Right lobe of liver (tissue), 6 donors: Measurements from ENCODE around the gene RERE. TPM values are rescaled to one million over a fixed set of nuclear protein-coding genes. Genes with fewer than 3 reads are reported as not detected.

ENCODE experiments used
- ATAC-seq, 4 donors: fragments of 200-7000 bp; cut with Tn5 transposase; one replicate each; pipeline ENCODE4 v1.9.1; 2020; ENCODE audit warnings: mild to moderate bottlenecking in 4 of 4, moderate library complexity in 4 of 4
- DNase-seq, 3 donors: peaks; one replicate each; pipeline ENCODE4 v3.0.0-alpha.2; 2020
- H3K27ac ChIP-seq, 3 donors: fragments of 200-600 bp; one replicate each; pipeline ENCODE4 v1.8.0; 2022
- H3K27me3 ChIP-seq, 2 donors: fragments of 200-600 bp; one replicate each; pipeline ENCODE4 v1.8.0; 2022
- H3K36me3 ChIP-seq, 4 donors: fragments of 200-600 bp; sonication (generic) in 1 of 4; one replicate each; pipeline versions ENCODE4 v1.5.1 to v1.8.0; 2017 to 2022; ENCODE audit warnings: control low read depth in 1 of 4
- H3K4me1 ChIP-seq, 4 donors: fragments of 200-600 bp; sonication (generic) in 1 of 4; one replicate each; pipeline versions ENCODE4 v1.5.1 to v1.8.0; 2017 to 2022; ENCODE audit warnings: control low read depth in 1 of 4
- H3K4me3 ChIP-seq, 3 donors: fragments of 200-600 bp; one replicate each; pipeline ENCODE4 v1.8.0; 2022
- H3K9me3 ChIP-seq, 4 donors: fragments of 200-600 bp; sonication (generic) in 1 of 4; one replicate each; pipeline versions ENCODE4 v1.5.1 to v1.8.0; 2017 to 2022; ENCODE audit warnings: control low read depth in 1 of 4
- POLR2A ChIP-seq: fragments of 450-650 bp; IDR thresholded peaks from one replicate; pipeline ENCODE4 v1.6.1; 2017; ENCODE audit warnings: antibody characterized with exemption, mild to moderate bottlenecking
- WGBS: methylation state at CpG from one replicate; pipeline ENCODE4 v1.1.6; 2018; ENCODE audit warnings: low coverage, low lambda C conversion rate; ENCODE audit not compliant: insufficient coverage; ENCODE audit errors: missing lambda C conversion rate; 5-methylcytosine and 5-hydroxymethylcytosine counted together
- intact Hi-C, 2 donors: fragments of 100-400 bp; cut with DNase I; formaldehyde crosslinking; loops; one replicate each; pipeline versions ENCODE4 v1.11.2 to v1.14.1; 2022
- total RNA-seq, 6 experiments: library from RNA; depleted of rRNA in 2 of 6; stranded (reverse); fragments of >200 nt in 2 of 6; fragmentation: NEBNext Ultra II Directional in 3 of 6; extraction: Animal tissue kit (Norgen Biotek cat#: 25700) in 3 of 6; gene quantifications; one replicate each; pipeline versions ENCODE4 v1.1.0 to v1.2.4, GENCODE V29; 2016 to 2023
- TF ChIP-seq, protein P1 (sequence below), 4 donors: fragments of 200-600 bp in 3 of 4; fragments of 450-650 bp in 1 of 4; IDR thresholded peaks; one replicate each; pipeline versions ENCODE4 v1.5.1 to v1.8.0; 2016 to 2022; ENCODE audit warnings: antibody characterized with exemption in 4 of 4, mild to moderate bottlenecking in 2 of 4
- donor health status: DM: no; HTN: yes; CAD: no.
- donor health status: DM: no; HTN: no; CAD: no.
- donor health status: DM: no; HTN: no; CAD: no.
- donor health status: DM: no; HTN: yes; CAD: no.
- donor health status: DM: no; HTN: yes; CAD: no.

RERE gene
- total RNA-seq, 6 experiments from 2014 or later, result 17.5 to 38.4 (median 25.0) TPM

DNA sequence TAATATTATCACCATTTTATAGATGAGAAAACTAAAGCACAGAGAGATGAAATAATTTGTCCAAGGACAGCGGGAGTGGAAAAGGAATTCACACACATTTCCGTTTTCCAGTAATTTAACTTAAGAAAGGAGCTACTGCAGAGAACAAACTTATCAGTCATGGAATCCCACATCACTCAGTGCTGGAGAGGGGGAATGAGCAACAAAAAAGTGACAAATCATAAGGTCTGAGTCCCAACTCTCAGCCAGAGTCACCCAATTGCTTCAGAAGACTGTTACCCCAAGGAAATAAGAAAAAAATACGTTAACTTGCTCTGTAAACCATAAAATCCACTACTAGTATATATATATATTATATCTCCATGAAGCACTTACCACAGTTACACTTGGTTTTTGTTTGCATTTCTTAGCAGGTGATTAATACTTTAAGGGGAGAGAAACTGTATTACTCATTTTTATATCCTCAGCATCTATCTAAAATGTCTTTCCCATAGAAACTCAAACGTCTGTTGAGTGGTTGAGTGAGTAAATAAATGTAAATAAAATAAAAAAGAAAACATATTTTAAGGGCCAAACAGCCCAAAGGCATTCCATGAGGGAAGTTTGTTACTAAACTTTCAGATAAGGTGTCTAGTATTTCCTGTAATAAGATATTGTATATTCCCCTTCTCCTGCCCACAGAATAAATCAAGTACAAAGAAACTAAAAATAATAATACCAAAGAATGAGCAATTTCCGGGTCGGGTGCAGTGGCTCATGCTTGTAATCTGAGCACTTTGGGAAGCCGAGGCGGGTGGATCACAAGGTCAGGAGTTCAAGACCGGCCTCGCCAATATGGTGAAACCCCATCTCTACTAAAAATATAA is 422.8 kb downstream of the RERE start:
- H3K27ac ChIP-seq, result no peak overlapping the region
- H3K4me1 ChIP-seq, result peaks cover 0 to 10% (median 6%) of the 10 kb centered on the region in 4 donors

DNA sequence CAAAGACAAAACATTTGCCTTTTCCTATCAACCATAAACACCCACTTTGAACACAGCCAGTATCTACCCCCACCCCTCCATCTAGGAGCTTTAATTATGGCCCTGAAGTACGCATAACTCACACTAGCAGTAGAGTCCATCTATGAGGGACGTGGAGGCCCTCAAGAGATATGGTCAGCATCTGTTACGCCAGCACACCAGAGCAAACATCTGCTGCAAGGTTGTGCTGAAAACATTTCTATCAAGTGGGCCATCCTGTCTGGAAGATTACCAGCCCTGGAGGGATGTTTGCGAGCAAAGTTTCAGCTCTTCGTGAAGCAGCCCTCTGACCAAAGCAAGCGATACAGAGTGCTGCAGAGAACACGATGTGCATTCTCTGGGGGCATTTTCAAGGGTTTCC is 424.9 kb downstream of the RERE start:
- 53% methylated on average over 6 of the region's 7 CpGs for WGBS
- Histone ChIP-seq H3K4me1 (peaks cover 0 to 12% (median 3%) of the 10 kb centered on the region in 4 donors), H3K27ac (no peak overlapping the region), H3K4me3 (no peak overlapping the region), H3K27me3 (no peaks in the 10 kb centered on the region), H3K36me3 (peaks cover 0 to 8% (median 6%) of the 10 kb centered on the region in 4 donors), H3K9me3 (no peaks in the 10 kb centered on the region)
- TF ChIP-seq POLR2A, result no peak
- TF ChIP-seq, protein P1, sequence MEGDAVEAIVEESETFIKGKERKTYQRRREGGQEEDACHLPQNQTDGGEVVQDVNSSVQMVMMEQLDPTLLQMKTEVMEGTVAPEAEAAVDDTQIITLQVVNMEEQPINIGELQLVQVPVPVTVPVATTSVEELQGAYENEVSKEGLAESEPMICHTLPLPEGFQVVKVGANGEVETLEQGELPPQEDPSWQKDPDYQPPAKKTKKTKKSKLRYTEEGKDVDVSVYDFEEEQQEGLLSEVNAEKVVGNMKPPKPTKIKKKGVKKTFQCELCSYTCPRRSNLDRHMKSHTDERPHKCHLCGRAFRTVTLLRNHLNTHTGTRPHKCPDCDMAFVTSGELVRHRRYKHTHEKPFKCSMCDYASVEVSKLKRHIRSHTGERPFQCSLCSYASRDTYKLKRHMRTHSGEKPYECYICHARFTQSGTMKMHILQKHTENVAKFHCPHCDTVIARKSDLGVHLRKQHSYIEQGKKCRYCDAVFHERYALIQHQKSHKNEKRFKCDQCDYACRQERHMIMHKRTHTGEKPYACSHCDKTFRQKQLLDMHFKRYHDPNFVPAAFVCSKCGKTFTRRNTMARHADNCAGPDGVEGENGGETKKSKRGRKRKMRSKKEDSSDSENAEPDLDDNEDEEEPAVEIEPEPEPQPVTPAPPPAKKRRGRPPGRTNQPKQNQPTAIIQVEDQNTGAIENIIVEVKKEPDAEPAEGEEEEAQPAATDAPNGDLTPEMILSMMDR (IDR thresholded peaks at IDR 0.05), result no peak
- intact Hi-C loops, result no loop called here
- DNase-seq (peak in 1 of 3 donors; percentile 28), ATAC-seq (peak in 1 of 4 donors; percentile 5)

More for the DNA sequence above, 422.8 kb downstream of the RERE start:
- no peak overlapping the region for H3K4me3 ChIP-seq
- TF ChIP-seq POLR2A, result no peak
- TF ChIP-seq, protein P1 (IDR thresholded peaks at IDR 0.05), result no peak
- no peaks in the 10 kb centered on the region for H3K27me3 ChIP-seq
- 58% methylated on average over 10 of the region's 10 CpGs for WGBS
- H3K9me3 ChIP-seq, result no peaks in the 10 kb centered on the region
- intact Hi-C loops, result no loop called here
- peaks cover 0 to 4% (median 3%) of the 10 kb centered on the region in 4 donors for H3K36me3 ChIP-seq
- ATAC-seq (no peak), DNase-seq (peak in 1 of 3 donors; percentile 28)

DNA sequence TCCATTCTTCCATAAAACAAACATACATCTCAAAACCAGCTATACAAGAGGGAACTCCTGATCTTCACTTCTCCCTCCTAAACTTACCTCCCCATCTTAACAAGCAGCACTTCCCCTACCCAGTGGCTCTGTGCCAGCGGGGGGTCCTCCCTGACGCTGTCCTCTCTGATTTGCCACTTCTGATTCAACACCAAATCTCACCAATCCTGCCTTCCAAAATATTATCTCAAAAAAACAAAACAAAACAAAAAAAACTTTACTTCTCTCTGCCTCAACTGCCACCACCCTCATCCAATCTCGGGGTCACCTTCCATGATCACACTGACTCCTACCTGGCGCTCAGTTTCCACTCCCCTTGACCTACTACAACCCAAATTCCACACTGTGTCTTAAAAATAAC is 426.7 kb downstream of the RERE start:
- H3K4me3 ChIP-seq, result no peak overlapping the region
- H3K4me1 ChIP-seq, result peaks cover 0 to 14% (median 5%) of the 10 kb centered on the region in 4 donors
- WGBS, result 77% methylated on average over 4 of the region's 4 CpGs
- H3K36me3 ChIP-seq, result peaks cover 0 to 8% (median 7%) of the 10 kb centered on the region in 4 donors
- H3K9me3 ChIP-seq, result no peaks in the 10 kb centered on the region
- peak in 1 of 3 donors; percentile 33 for DNase-seq
- no peak for ATAC-seq
- intact Hi-C loops, result no loop called here
- no peak overlapping the region for H3K27ac ChIP-seq
- TF ChIP-seq, protein P1 (IDR thresholded peaks at IDR 0.05), result no peak
- TF ChIP-seq POLR2A, result no peak
- no peaks in the 10 kb centered on the region for H3K27me3 ChIP-seq

DNA sequence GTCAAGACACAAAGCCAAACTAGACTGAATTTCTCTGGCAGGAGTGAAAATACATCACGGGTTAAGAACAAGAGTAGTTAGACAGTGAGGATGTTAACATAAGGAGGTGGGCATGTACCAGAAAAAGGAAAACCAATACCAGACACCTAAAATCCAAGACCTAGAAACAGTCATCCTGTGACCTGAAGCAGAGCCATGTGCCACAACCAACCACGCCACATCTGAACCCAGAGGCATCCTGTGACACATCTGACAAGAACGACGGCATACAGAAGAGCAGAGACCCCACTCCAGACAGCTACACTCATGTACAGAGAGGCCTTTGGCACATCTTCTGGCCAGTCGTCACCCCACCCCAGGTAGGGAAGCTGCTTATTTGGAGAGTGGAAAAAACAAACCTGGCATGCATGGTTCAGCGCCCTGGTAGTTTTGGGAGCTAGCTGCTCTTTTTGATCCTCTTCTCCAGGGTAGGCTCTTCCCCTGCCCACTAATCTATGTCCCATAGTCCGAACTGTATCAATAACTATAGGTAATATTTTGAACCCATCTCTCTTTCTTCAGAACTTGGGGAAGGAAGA is 427.4 kb downstream of the RERE start:
- WGBS, result 94% methylated on average over 2 of the region's 7 CpGs
- DNase-seq (peak in 1 of 3 donors; percentile 19), ATAC-seq (peak in 1 of 4 donors; percentile 18)
- no peak for TF ChIP-seq POLR2A
- TF ChIP-seq, protein P1 (IDR thresholded peaks at IDR 0.05), result no peak
- no peaks in the 10 kb centered on the region for H3K9me3 ChIP-seq
- H3K4me1 ChIP-seq, result peaks cover 0 to 14% (median 5%) of the 10 kb centered on the region in 4 donors
- H3K36me3 ChIP-seq, result peaks cover 0 to 8% (median 7%) of the 10 kb centered on the region in 4 donors
- H3K27me3 ChIP-seq, result no peaks in the 10 kb centered on the region
- H3K4me3 ChIP-seq, result no peak overlapping the region
- H3K27ac ChIP-seq, result no peak overlapping the region
- intact Hi-C loops, result no loop called here
